Gastrocnemius medialis (tissue), 4 donors: Measurements from ENCODE around the gene JPH2.
"Not testable (repeated sequence)": the region's sequence is repeated elsewhere in the genome, so short reads cannot be mapped to it uniquely, and the experiment has no call there.

Experiments
- POLR2A ChIP-seq, 2 donors: fragments of 450-650 bp; IDR thresholded peaks; one replicate each; pipeline ENCODE4 v1.6.1; 2017; ENCODE audit warnings: antibody characterized with exemption in 2 of 2, mild to moderate bottlenecking in 2 of 2, moderate library complexity in 2 of 2
- TF ChIP-seq, protein P1 (sequence below), 5 experiments: fragments of 450-650 bp in 3 of 5; fragments of 200-600 bp in 2 of 5; sonication (generic) in 2 of 5; IDR thresholded peaks in 4 of 5; conservative IDR thresholded peaks in 1 of 5; 1 replicate in 4 of 5; 2 replicates in 1 of 5; pipeline ENCODE4 v1.5.1; 2016 to 2019; ENCODE audit warnings: antibody characterized with exemption in 5 of 5, mild to moderate bottlenecking in 3 of 5, moderate library complexity in 3 of 5

DNA sequence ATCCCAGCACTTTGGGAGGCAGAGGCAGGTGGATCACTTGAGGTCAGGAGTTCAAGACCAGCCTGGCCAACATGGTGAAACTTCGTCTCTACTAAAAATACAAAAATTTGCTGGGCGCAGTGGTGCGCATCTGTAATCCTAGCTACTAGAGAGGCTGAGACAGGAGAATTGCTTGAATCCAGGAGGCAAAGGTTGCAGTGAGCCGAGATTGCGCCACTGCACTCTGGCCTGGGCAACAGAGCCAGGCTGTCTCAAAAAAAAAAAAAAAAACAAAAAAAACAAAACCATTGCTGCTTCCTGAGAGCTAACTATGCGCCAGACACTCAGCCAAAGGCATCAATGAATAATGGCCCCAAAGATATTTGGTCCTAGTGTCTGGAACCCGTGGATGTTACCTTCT, 57.7 kb downstream of the JPH2 start:
- TF ChIP-seq, protein P1, sequence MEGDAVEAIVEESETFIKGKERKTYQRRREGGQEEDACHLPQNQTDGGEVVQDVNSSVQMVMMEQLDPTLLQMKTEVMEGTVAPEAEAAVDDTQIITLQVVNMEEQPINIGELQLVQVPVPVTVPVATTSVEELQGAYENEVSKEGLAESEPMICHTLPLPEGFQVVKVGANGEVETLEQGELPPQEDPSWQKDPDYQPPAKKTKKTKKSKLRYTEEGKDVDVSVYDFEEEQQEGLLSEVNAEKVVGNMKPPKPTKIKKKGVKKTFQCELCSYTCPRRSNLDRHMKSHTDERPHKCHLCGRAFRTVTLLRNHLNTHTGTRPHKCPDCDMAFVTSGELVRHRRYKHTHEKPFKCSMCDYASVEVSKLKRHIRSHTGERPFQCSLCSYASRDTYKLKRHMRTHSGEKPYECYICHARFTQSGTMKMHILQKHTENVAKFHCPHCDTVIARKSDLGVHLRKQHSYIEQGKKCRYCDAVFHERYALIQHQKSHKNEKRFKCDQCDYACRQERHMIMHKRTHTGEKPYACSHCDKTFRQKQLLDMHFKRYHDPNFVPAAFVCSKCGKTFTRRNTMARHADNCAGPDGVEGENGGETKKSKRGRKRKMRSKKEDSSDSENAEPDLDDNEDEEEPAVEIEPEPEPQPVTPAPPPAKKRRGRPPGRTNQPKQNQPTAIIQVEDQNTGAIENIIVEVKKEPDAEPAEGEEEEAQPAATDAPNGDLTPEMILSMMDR (IDR thresholded peaks at IDR 0.05 in 4 of 5, conservative IDR thresholded peaks at IDR 0.05 in 1 of 5), result not testable (repeated sequence)
- TF ChIP-seq POLR2A (IDR thresholded peaks at IDR 0.05), result not testable (repeated sequence)
